GM18499 (cell line): ENCODE data around the gene CORO2B.

Experiments
- ATAC-seq: cut with Tn5 transposase; IDR thresholded peaks from one replicate; pipeline ENCODE4 v1.9.1; 2021; ENCODE audit warnings: moderate number of reproducible peaks; ENCODE audit not compliant: insufficient read depth, unreplicated experiment

Gene CORO2B

DNA sequence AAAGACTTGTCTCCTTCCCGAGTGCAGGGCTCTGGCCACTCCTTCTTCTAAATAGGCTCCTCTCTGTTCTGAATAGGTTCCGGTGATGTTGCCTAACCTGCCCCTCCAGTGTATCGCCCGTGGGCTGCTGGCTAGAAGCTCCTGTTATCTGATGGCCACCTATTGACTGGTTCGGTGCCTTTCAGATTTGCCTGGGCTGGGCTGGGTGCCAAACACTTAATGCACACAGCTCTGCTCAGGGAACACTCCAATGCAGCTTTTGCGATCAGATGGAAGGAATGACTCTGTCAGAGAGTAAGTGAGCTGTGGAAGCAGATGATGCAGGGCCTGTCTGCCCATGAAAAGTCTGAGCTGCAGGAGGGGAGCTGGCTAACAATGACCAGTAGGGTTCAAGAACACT is 112.9 kb downstream of the CORO2B start:
- ATAC-seq: no peak

DNA sequence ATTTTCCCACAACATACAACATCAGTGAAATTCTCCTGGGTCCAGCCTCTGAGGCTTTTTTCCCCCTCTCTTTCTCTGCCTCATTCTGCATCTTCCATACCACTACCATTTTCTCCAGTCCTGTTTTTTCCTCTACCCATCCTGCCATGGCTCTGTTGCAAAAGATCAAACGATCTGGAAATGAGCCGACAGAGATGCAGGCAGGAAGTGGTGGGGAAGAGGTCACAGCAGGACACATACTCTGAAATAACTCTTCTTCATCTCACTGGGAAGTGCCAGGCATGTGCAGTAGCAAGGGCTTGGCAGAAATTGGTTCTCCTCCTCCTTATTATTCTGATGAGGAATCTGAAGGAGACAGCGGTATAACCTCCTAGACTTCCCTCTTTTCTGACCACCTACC is 114.3 kb downstream of the CORO2B start:
- no peak for ATAC-seq

DNA sequence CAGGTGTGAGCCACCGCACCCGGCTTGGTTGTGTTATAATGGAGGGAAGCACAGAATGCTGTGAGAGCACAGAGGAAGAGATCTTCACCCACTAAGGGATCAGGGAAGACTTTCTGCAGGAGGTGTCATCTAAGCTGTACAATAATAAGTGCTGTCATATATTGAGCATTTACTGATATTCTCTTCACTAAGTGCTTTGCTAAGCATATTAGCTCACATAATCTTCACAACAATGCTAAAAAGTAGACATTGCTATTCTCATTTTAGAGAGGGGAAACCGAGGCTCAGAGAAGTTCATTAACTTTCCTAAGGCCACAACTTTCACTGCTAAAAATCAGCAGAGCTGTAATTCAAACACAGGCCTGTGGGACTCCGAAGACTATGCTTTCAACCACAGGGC is 115.3 kb downstream of the CORO2B start:
- ATAC-seq: no peak

DNA sequence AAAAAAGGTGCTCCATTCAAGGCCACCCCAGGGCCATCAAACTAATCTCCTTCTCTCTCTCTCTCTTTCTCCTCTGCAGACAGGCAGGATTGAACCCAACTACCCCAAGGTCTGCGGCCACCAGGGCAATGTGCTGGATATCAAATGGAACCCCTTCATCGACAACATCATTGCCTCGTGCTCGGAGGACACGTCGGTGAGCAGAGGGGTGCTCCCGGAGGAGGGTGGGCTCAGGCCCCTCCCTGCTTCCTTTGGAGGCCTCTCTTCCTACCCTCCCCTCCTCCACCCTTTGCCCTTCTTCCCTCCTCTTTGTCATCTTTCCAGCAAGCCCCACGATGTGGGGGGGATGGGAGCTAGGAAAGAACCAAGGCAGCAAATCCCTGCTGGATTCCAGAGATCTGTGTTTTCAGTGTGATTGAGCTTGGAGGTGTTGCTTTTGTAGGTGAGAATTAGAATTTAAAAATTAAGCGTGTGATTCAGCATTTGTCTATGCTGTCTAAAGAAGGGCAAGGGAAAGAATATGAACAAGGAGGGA is 116.3 kb downstream of the CORO2B start:
- ATAC-seq: no peak

DNA sequence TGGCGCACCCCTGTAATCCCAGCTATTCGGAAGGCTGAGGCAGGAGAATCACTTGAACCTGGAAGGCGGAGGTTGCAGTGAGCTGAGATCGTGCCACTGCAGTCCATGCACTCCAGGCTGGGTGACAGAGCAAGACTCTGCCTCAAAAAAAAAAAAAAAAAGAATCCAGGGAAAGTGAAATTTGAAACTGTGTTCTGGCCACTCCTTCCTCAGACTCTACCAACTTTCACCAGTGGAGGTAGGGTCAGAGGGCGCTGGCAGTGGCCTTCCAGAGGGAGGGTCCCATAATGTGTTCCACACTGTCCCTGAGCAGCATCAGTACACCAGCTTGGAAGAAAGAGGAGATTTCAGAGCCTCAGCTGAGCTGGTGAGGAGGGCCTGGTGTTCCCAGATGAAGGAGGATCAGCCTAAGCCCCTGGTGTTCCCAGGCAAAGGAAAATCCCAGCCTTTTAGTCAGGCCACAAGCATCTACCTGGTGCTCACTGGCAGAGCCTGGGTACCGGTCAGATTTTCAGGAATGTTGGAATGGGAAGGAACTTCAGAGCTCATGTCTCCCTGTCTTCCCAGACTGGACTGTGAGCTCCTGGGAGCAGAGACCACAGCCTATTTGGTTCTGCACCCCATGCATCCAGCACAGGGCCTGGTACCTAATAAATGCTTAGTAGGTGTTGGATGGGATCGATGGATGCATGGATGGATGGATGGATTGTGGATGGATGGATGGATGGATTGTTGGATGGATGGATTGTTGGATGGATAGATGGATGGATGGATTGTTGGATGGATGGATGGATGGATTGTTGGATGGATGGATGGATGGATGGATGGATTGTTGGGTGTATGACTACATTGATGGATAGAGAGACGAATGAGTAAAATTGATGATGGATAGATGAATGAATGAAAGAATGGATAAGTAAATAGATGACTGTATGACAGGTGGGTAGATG is 117.9 kb downstream of the CORO2B start:
- no peak for ATAC-seq

DNA sequence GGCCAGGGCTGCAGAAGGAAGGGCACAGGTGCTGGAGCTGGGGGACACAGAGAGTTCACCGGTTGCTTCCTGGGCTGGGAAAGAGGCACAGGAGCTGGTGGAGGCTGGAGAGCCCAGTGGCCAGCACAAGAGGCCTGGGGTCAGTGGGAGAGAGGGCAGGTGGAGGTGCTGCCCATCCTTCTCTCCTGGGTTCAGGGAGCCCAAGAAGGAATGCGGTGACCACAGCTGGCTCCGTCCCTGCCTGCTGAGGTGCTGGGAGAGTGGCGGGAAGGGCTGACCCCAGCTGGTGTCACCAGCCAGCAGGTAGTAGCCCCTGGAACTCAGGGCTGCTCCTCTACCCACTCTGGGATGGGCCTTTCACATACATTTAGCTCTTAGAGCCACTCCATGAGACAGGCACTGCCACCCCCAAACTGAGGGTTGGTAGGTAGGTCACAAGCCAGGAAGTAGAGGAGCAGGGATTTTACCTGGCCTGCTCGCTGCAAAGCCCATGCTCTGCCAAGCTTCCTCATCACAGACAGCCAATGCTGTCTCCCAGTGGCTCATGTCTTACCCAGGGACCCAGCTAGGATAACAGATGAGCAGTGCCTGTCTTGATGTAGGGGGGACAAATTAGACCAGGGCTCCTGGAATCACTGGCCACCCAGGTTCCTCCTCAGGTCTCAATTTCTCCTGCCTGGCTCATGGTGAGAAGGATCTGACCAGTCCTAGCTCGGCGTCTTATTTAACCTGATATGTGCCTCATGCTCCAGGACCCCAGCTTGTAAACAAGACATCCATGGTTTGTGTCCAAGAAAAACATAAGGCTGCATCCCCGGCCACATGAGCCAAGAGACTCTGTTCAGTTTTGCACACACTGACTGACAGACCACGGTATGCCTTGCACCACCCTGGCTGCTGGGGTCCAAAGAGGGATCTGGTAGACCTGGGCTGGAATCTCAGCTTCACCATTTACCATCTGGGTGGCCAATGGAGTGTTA is 119.2 kb downstream of the CORO2B start:
- no peak for ATAC-seq

DNA sequence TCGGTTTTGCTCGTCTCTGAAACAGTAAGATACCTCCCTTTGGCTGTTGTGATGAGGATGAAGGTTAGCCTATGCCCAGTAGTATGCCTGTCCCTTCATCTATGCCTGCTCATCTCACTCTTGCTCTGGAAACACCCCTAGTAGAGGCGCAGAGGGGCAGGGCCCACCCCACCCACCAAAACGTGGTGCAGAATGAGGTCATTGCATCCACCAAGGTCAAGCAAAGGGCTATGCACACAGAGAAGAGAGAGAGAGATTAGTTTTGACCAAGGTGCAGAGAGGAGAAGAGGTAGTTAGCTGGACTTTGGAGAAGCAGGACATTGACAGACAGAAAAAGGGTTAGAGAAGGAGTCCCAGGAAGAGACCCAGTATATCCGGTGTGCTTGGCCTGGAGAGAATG is 119.9 kb downstream of the CORO2B start:
- no peak for ATAC-seq

DNA sequence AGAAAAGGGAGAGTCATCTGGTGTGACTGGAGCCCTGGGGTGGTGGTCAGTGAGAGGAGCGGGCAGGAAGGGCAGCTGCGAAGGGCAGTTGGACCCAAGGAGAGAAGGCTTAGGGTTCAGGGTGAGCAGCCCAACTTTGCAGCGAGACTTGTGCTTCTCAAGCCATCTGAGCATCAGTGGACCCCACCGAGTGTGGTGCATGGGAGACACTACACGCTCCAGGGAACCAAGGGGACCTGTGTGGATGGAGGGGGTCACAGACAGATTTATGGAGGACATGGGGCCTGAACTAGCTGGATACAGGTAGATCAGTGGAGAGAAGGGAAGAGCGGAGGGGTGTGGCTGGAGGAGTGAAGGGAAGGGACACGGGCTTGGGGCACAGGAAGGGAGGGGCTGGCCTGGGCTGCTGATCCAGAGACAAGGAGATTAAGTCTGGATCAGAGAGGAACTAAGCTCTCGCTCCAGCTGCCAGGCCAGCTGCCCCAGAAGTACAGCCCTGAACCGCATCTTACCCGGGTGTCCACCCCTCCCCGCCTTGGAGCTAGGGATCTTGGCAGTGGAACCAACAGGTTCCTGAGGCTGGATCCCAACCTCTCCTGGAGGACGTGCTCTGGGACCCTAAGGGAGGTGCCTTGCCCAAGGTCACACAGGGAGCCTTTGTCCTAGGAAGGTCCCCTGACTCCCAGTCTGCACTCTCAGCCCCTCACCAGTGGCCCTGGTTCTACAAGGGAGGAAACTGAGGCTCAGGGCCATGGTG is 120.5 kb downstream of the CORO2B start:
- no peak for ATAC-seq

DNA sequence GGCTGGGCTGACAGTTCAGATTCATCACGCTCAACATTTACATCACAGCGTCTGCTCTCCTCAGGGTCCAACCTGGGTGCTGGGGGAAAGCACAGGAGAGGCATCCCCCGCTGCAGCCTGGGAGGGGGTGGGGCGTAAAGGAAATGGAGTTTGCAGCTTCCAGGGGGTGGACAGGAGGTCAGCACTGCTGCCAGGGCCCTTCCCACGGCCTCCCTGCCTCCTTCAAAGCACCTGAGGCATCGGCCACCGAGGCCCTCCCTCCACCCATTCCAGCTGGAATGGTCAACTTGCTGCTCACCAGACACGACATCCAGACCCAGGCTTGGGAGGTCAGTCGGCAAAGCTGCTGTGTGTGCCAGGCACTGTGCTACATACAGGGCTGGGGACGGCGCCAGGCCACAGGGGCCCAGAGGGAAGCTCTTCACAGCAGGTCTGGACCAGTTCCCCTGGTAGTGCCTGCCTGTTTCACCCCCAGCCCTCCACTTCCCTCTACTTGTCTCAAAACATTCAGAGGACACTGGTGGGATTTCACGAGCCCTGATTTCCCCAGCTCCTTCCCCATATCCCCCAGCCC is 121.2 kb downstream of the CORO2B start:
- ATAC-seq: no peak

DNA sequence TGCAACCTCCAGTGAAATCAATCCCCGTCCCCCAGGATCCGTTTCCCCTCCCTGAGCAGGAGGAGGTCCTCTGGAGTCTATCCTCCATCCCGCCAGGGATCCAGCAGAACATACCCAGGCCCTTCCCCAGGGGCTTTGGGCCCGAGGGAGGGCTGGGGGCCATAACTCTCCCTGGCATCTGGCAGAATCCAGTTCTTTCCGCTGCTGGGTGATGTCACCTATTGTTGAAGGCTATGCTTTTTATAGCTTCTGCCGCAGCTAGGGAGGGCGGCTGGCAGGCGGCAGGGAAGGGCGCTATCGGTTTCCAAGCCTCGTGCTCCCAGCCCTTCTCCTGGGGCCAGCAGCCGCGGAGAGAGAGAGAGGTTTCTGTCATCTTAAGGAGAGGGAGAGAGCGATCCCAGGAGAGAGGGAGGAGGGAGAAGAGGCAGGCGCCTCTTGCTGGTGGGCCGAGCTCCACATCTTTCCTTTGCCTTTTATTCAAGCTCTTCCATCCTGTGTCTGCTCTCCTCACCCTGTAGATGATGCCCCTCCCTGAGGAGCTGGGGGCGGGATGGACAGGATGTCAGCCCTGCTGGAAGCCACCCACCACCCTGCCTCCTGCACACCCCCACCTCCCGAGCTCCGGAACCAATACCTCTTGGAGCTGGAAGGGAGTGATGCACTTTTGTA is 121.8 kb downstream of the CORO2B start:
- no peak for ATAC-seq

DNA sequence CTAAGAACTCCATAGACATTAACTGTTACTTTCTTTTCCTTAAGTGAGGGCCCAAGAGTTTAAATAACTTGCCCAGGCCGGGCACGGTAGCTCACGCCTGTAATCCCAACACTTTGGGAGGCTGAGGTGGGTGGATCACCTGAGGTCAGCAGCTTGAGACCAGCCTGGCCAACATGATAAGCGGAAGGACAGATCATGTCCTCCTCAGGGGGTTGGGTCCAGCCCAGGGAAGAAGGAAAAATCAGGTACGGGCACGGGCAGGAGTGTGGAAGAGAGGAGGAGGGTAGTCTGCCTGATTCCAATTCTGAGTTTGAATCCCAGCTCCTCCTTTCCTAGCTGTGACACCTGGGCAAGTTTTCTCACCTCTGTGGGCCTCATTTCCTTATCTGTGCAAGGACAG is 123.1 kb downstream of the CORO2B start:
- ATAC-seq: no peak

DNA sequence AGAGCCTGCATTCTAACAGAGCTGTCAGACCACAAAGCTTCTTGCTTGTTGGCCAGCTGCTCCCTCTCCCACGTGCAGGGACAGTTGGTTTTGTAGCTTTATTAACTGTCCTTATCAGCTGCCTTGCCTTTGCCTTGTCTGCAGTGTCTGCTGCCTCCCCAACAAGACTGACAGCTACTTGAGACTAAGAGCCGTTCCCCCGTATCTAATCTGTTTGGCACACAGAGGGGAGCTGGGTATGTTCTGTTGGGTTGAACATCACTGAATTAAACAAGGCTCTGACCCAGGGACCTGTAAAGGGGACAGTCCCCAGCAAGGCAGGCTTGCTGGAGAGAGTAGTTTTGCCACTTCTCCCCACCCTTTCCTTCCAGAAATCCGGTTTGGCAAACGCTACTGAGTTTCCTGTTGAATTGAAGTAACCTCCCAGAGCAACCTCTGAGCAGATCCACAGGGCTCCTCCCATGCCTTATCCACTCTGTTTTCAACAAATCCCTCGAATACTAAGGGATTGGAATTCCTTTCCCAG is 125.8 kb downstream of the CORO2B start:
- no peak for ATAC-seq

DNA sequence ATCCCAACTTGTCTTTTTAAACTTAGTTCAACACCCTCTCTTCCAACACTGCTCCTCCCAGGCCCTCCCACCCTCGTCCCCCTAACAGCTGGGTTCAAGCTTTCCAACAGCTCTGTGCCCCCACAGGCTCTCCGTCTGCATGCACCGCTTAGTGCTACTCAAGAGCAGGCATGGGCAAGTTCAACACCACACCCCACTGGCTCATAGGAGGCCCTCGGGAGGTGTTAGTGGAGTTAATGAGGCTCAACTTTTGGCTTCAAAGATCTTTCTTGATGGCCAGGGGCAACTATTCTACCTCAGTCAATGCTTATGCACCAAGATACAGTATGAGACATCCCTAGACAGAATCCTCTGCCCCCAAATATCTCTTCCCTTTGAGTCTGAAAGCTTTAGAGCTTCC is 127.5 kb downstream of the CORO2B start:
- ATAC-seq: no peak

DNA sequence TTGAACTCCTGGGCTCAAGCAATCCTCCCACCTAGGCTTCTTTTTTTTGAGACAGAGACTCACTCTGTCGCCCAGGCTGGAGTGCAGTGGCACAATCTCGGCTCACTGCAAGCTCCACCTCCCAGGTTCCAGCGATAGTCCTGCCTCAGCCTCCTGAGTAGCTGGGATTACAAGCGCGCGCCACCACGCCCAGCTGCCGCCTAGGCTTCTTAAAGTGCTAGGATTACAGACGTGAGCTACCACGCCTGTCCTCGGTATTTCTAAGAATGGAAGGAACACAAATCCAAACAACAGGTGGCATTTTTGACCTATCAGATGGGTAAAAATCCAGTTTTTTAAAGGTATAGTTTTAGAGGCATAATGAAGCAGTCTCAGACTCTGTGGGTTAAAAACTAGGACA is 128.1 kb downstream of the CORO2B start:
- no peak for ATAC-seq

DNA sequence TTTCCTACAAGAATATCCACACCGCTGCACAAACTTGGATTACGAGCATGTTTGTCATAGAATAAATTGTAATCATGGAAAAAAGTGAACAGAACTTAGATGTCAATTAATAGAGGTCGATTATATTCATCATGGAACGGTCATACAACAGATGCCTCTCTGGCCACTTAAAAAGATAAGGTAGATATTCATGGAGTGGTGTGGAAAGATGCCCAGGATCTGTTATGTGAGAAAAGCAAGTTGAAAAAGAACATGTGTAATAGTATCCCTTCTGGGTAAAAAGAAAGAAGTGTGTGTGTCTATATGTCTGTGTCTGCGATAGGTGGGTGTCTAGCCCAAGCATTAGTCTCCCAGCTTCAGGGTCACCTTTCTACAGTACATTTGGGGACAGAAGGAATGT is 128.6 kb downstream of the CORO2B start:
- ATAC-seq: no peak

DNA sequence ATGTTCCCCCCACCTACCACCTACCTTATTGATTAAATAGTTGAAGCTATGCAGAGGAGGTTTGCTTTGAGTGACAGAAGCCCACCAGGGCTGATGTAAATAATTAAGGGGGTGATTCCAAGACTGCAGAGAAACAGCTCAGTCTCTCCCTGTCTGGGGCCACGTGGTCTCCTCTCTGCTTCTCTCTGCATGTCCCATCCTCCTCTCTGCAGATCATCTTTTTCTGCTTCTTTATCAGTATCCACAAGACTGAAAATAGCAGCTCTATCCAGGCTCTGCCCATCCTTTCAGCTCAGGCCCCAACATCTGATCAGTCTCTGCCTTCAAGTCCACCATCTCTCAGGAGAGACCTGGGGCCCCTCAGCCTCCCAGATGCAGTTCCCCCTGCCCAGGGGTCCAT is 131.1 kb downstream of the CORO2B start:
- ATAC-seq: no peak

DNA sequence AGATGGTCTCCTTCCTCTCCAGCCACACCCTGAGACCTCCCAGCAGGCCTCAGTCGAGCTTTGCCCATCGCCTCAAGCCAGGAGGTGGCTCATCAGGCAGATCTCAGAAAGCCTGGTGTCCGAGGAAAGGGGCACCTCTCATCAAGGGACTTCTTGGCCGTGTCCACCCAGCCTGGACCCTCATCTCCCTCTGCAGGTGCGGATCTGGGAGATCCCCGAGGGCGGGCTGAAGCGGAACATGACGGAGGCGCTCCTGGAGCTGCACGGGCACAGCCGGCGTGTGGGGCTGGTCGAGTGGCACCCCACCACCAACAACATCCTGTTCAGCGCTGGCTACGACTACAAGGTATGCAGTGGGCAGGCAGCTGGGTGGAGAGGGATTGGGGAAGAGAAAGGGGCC is 131.7 kb downstream of the CORO2B start:
- no peak for ATAC-seq

DNA sequence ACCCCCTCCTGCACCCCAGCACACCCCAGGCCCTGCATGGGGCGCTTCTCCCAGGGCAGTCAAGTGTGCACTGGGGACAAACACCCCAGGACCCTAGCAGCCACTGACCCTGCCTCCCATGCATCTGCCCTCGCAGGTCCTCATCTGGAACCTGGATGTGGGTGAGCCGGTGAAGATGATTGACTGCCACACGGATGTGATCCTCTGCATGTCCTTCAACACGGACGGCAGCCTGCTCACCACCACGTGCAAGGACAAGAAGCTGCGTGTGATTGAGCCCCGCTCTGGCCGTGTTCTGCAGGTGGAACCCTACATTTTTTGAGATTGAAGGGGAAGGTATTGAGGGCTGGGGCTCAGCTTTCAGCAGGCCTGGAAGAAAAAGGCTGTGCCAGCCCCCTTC is 132.6 kb downstream of the CORO2B start:
- ATAC-seq: no peak

DNA sequence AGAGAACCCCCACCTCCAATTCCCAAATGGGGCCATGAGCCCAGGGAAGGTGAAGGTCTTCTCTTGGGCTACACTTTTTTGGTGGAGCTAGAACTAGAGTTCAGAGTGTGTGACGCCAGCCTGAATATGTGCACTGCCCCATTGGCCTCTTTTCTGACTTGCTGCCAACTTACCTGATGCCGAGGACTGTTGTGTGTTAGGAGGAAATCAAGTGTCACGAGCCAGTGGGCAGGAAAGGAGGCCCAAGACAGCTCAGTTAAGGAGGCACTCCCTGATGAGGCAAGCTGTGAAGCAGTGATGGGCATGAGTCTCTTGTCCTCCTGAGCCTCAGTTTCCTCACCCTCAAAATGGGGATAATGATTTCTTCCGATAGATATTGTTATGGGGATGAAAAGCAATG is 134.1 kb downstream of the CORO2B start:
- ATAC-seq: no peak
